ENCODE measurements around the gene TRMO.

TRMO gene

DNA sequence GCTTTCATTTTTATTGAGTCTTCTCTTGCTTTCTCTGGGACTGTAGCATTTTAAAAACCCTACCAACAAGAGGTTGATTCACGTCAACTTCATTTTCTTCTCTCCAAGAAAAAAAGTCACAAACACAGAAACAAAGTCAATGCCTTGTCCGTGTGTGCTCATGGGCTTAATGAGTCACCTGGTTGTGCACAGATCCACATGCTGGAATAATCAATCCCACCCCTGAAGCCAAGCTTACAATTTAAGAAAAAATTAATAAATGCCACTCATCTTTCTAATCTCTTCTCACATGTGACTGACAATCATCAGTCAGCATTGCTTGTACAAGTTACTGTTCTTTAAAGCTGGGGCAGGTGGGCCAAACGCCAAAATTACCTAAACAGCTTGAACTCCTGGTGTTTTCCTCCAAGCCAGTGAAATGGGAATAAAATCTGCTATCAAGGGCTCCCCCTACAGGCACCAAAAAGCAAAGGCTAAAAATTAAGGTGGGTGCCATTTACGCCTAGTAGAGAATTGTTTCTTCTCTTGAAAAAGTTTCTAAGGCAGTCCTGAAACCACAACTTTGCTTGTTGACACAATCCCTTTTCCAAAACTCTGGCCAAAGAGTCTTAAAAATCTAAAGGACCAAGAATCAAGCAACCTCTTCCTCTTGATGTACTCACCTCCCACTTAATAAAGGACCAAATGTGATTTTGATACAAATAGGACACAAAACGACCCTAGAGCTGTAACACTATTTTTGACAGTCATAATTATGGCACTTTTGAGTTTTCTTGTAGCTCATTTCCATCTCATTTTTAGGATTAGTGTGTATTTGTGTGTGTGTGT, 21.3 kb downstream of the TRMO start:
- DNase-seq = no peak

DNA sequence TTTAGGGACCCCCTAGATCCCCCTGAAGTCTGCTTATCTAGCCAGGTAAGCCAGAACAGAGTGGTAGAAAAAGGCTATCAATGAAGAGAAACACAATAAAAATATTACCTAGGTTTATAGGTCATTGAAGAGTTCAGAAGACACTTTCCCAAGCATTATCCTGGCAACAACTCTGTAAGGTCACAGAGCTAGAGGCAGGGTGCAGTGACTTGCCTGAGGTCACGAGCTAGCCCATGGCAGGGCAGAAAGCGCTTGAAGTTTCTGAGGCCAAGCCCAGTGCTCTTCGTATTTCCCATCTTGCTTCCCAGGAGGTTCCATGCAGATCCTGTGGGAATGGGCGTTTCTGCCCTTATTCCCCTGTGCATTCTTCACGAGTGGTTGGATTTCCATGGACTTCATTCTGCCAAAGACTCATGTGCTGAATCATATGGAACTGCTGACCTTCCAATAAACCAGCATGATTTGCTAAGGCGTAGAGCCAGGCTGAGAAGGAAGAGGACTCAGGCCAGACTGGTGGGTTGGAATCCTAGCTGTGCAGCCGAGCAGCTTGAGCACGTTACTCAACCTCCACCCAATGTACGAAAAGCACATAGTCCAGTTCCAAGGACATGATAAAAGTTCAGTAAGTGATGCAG, 22.1 kb downstream of the TRMO start:
- no peak for DNase-seq

DNA sequence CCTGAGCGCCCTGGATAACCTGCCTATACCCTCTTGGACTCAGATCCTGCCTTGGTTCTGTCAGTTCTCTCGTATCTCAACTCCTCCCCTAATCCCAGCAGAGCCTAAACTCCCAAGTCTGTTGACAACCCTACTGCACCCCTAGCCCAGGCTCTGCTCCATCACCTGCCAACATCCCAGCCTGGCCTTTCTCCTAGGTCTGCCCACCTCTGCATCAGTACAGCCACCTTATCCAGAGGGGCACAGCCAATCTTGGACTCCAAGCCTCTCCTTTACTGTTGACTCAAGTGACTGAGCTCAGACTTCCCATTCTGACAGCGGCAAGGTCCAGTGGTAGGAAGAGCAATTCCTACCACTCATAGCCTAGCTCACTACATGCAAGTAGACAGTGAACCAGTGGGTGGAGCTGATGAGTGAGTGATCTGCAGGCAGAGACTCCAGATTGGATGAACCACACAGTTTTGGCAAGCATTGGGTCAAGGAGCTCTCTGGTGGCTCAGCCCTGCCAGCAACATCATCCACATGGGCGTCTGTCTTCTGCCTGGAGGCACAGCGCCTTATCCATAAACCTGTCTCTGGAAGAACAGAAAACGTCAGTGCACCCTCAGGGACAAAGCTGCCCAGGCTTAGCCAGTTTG, 26.5 kb downstream of the TRMO start:
- DNase-seq = no peak

DNA sequence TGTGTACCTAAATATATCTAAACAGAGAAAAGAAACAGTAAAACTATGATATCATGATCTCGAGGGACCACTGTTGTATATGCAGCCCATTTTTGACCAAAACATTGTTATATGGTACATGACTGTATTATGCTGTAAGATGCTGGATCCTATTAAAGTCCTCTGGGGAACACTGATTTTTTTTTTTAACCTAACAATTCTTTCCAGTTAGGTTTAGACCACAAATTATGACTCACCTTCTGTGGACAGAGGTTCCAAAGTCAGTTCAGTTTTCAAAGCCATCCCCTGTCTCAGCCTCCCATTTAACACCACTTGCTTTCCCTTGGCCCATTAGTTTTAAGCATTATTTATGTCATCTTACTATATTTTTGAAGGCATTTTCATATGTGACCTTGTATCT, 27.1 kb downstream of the TRMO start:
- DNase-seq = no peak

DNA sequence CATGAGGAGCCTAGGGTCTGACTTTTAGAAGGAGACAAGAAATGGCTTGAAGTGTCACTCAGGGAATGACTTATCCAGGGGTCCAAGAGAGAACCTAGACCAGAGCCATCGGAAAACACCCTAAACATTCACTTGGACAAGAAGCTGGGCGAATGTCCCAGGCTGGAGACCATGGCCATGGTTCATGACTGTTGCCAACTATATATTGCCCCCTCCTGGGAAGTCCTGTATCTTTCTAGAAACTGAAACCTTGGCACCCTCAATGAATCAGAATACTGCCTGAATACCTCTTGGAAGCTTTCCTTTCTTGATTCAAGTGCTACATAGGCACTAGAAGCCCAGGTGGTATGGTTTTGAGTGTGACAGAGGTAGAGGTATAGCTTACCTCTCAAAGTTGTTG, 29.9 kb downstream of the TRMO start:
- DNase-seq = no peak

DNA sequence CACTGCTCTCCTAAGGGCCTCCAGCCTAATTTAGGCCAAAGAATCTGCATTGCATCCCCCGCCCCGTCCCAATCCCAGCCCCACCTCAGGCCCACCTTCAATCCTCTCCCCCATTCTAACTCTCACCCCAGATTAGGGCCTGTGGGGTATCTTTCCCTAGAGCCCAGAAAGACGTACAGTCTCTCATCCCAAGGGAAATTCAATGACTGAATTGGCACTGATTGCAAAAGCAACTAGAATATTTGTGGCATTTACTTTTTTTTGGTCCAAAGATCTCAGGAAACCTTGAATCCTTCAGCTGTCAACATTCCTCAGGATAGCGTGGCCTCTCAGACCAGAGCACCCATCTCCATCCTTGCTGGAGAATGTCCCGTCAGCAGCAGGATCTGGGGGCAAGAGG, 30.6 kb downstream of the TRMO start:
- DNase-seq = no peak

DNA sequence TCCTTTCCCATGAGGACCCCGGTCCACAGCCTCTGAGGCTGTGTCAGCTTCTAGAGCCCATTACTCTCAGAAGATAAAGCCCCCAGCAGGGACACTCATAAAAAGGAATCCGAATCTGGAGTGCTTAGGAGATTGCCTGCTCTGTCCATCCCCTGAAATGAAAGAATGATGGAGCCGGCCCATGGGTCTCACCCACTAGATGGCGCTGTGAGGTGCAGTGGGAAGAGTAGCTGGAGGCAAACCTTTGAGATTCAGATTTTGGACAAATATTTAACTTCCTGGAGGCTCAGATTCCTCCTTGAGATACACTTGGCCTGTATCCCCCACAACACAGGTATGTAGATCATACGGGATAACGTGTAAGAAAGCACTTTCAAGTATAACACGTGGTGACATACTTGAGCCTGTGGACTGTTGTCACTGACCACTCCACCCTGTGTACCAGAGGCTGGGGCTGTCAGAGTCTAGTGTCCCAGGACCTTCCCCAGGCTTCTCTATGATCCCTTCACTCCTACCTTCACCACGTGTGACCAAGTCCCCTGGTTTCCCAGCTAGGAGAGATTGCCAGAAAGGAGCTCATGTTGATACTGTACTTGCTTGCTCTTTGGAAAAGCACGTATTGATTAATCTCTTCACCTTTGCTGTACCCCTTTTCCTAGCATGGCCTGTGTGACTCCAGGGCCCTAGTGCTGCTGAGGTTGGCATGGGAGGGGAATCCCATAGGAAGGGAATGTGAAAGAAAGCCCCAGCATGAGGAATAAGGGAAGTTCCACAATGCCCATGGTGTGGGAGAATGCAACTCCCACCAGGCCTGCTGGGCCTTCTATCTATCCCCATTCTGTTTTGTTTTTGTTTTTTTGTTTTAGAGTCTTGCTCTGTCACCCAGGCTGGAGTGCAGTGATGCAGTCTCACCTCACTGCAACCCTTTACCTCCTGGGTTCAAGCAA, 32.1 kb downstream of the TRMO start:
- DNase-seq = no peak

DNA sequence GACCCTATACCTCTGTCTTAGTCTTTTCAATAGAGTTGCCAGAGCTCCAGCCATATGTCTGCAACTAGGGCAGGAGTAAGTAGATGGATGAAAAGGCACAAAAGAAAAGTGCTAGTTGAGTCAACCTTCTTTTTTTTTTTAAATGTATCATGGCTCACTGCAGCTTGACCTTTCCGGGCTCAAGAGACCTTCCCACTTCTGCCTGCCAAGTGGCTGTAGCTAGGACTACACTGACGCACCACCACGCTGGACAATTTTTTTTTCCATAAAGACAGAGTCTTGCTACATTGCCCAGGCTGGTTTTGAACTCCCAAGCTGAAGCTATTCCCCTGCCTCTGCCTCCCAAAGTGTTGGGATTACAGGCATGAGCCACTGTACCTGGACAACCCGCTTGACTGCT, 42.0 kb downstream of the TRMO start:
- DNase-seq = no peak

DNA sequence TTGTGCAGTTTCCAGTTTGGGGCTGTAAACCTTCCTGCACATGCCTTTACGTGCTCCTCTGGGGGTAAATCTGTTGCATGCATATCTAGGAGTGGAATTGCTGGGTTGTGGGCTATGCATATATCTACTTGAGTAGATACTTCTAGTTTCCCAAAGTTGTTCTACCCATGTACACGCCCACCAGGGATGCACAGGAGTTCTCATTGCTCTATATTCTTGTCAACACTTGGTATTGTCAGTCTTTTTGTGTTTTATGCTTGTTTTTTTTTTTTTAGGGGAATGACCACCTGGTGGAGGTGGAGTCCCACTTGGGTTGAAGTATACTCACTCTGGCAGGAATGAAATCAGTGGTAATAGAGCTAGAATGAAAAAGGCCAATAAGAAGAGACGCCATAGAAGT, 46.2 kb downstream of the TRMO start:
- no peak for DNase-seq

DNA sequence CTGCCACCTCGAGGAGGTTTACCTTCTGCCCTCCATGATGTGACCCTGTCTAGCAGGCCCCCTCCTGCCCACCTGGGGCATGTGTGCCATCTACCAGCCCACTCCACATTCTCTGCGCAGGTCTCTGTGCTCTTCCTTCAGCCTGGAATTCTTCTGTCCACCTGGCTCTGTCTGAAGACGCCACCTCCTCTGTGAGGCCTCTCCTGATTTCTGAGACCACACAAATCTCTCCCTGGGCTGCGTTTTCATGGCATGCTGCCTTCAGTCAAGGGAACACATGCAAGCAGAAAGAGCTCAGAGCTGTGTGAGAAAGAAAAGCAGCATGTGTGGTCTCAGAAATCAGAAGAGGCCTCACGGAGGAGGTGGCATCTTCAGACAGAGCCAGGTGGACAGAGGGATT, 47.2 kb downstream of the TRMO start:
- no peak for DNase-seq

DNA sequence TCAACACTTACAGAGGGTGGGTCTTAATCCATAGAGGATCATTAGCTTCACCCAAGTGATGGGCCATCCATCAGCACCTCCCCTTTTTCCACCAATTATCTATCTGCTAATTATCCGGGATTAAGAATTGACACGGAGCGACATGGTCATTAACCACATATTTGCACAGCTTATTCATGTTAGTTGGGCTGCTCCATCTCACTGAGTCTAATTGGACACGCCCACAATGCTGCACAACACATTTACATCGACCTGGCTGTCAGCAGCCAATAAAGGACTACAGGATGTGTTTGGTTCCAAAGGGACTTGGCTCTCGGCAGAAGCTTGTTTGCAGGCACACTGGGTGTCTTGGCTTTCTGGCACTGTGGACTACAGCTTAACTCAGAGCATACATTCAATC, 47.7 kb downstream of the TRMO start:
- DNase-seq = no peak

DNA sequence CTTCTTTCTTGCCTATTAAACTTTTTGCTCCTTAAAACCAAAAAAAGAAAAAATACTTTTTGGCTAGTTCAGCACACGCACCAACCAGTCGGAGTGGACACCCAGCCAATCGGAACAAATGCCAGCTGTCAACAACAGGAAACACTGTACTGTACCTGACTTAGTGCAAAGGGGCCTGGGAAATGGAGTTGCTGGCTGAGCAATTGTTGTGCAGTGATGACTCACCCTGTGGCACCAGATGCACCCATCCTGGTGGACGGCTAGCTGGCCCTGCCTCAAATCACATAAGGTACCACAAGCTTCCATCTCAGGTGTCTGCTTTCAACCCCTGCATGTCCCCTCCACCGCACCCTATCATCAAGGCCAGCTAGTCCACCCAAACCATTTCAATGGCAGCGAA, 48.4 kb downstream of the TRMO start:
- no peak for DNase-seq

DNA sequence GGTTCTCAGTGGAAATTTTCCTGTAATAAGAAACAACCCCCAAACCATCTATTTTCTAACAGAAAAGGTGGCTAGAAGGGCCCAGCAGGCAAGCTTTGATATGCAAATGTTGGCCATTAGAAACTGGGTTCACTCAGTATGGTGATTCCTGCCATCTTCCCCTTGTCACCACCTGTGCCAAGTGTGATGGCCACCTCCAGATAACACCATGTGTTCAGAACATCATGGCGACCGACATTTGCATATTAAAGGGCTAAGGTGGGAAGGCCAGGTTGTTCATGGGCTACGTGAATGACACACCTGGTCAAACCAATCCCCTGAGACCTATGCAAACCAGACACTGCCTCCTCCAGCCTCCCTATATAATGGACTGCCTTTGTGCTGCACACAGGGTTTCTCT, 48.9 kb downstream of the TRMO start:
- DNase-seq = no peak

DNA sequence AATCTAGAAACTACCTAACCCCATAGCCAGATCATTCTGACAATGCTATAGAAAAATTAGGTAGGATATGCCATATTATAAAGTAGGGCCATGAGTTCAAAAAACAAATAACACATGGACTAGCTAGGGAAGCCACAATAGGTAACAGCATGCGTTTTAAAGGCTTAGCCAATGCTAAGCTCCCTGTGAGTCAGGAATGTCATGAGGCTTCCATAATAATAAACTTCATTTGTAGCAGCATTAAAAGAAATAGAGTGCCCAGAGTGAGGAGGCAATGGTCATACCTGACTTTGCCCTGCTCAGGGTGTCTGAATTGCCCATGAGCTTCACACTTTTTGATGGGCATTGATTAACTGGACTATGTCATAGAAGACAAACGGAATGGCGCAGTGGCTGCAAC, 53.4 kb downstream of the TRMO start:
- no peak for DNase-seq

DNA sequence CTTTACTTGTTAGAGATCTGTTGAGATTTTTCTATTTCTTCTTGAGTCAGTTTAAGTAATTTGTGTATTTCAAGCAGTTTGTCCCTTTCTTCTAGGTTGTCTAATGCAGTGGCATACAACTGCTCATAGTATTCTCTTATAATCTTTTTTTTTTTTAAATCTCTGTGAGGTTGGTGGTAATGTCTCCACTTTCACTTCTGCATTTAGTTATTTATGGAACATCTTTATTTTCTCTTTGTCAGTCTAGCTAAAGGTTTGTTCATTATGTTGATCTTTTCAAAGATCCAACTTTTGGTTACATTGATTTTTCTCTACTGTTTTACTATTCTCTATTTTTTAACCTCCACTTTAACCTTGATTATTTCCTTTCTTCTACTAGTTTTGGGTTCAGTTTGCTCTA, 55.5 kb downstream of the TRMO start:
- no peak for DNase-seq

DNA sequence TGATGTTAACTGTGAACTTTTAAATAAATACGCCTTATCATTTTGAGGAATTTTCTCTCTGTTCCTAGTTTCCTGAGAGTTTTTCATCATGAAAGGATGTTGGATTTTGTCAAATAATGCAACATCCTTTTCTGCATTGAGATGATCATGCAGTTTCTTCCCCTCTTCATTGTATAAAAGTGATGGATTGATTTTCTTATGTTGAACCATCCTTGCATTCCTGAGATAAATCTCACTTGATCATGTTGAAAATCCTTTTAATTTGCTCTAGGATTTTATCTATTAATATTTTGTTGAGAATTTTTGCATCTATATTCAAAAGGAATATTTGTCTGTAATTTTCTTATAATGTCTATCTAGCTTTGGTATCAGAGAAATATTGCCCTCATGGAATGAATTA, 56.0 kb downstream of the TRMO start:
- DNase-seq = no peak

DNA sequence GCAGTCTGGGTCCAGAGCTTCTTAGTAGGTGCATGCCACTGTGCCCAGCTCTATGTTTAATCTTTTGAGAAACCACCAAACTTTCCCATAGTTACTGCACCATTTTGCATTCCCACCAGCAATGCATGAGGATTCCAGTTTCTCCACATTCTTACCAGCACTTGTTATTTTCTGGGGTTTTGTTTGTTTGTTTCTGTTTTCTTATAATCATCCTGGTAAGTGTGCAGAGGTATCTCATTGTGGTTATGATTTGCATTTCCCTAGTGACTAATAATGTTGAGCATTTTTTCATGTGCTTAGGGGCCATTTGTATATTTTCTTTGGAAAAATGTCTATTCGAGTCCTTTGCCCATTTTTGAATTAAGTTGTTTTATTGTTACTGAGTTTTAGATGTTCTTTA, 57.9 kb downstream of the TRMO start:
- no peak for DNase-seq

DNA sequence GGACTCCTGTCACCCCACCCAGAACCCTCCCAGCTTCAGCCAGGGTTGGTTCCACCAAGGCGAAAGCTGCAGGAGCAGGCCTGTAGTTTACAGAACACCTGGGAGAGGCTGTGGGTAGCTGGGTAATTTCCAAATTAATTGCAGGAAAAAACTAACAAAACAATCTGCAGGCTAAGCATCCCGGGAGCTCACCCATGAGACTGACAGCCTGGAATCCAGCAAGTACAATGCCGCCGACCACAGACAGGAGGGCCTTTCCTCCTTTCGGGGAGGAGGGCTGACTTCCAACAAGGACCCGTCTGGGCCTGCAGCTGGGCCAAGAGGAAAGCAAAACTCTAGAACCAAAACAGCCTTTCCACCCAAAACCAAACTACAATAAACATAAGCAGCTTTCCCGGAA, 59.0 kb downstream of the TRMO start:
- DNase-seq = no peak

DNA sequence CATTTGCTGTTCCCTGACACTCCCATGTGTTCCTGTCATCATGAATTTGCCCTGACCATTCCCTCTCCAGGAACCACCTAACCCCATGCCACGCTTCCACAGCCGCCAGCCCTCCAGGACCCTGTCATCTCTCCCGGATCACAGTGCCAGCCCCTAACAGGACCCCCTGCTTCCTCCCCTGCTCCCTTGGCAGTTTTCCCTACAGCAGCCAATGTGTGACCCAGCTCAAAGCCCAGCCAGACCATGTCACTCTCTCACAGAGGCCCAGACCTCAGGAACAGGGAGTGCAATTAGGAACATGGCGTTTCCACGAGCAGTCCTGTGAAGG, 61.2 kb downstream of the TRMO start:
- DNase-seq = no peak

DNA sequence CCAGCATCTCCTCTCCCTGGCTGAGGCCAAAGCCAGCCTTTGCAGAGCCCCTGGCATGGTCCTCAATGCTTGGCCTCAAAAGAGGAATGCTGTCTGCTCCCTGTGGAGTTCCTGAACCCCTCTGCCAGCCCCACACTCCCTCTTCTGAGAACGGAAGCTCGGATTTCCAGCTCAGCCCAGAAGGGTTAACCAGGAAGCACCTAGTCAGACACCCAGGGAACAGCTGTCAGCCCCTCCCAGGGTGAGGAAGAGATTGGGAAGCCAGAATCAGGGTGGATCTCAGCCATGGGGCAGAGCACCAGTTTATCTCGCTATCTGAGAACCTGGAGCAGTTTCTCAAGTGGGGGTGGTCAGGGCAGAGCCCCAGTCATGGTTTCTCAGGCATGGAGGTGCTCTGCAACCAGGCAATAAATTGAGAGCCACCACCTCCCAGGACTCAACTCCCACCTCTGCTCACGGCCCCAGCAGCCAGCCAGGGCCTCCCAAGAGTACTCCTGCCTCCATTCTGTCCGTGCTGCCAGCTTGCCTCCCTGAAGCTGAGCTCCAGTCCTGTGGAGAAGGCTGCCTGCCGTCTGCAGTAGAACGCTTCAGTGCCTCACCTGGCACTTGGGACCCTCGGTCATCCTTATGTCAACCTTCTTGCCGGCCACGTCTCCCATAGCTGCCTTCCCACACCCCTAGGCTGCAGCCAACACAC, 61.7 kb downstream of the TRMO start:
- no peak for DNase-seq

DNA sequence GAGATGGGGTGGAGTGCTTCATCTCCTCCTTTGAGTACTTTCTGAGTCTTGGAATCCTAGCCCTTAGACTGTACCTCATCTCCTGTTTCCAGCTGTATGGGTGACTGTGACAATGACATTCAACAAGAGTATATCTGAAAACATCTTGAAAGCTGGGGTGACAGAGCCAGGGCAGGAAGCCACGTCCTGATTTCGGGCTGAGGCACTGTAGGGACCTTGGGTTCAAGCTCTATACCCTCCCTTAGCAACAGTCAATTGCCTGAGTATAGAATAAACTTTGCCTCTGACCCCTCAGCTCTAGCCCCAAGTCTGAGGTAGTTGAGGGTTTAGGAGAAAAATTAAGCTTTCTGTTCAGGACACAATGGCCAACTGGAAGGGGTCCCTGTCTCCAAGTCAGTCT, 63.0 kb downstream of the TRMO start:
- DNase-seq = no peak

DNA sequence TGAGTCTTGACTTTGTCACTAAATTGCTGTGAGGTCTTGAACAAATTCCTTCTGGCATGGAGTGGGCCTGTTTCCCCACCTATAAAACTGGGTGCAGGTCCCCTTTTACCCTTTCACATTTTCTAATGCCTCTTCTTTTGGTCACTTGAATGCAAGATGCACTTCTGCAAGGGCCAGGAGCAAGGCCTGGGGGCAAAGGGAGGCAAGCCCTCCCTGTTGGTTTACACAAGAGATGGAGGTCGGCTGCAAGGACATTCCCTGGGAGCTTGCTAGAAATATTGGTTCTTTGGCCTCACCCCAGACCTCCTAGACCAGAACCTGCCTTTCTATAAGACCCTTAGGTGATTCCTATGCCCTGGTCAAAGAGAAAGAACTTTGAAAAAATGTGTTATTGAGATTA, 63.5 kb downstream of the TRMO start:
- no peak for DNase-seq

DNA sequence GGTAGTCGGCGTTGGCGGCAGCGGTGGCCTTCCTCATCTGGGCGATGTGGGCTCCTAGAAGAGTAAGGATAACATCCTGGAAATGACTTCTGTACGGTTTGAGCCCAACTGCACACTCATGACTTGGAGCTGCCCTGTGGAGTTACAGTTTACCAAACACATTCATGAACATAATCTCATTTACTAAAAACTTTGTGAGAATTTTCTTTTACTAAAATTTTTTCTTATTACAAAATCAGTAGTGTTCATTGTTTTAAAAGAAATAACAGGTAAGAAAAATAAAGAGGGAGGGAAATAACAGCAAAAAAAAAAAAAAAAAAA, 63.9 kb downstream of the TRMO start:
- DNase-seq = no peak
